ENCODE measurements around the gene RBM39.

GRCh38 chr20:35669221-35669620, 72.8 kb downstream of the RBM39 start:
- TF ChIP-seq POLR2AphosphoS5 (IDR thresholded peaks at IDR 0.05; ENCODE audit: insufficient read depth in 1 of 2, low read depth in 1 of 2) (no peak), CTCF (IDR thresholded peaks at IDR 0.05) (no peak)
